Osteoblast (primary cell): ENCODE results near the gene PCYOX1L. TPM values are rescaled to one million over a fixed set of nuclear protein-coding genes. Genes with fewer than 3 reads are reported as not detected.

Source experiments
- DNase-seq: peaks from one replicate; pipeline ENCODE4 v3.0.0; 2011; ENCODE audit warnings: low spot score, mixed read lengths; ENCODE audit not compliant: insufficient read length; ENCODE audit errors: missing footprints
- H2AFZ ChIP-seq: 2 replicates; pipeline ENCODE4 v1.6.0; 2011; ENCODE audit warnings: mild to moderate bottlenecking, low read length
- H3K27ac ChIP-seq: 2 replicates; pipeline ENCODE4 v1.5.1; 2011; ENCODE audit warnings: mild to moderate bottlenecking, low read depth, low read length, moderate library complexity
- H3K27me3 ChIP-seq: 2 replicates; pipeline ENCODE4 v1.6.0; 2012; ENCODE audit warnings: mild to moderate bottlenecking, control low read depth, inconsistent platforms, low read length, moderate library complexity; ENCODE audit not compliant: insufficient read depth
- H3K36me3 ChIP-seq: 2 replicates; pipeline ENCODE4 v1.5.1; 2011; ENCODE audit warnings: mild to moderate bottlenecking, low read length, control low read depth, moderate library complexity; ENCODE audit not compliant: insufficient read depth
- H3K4me1 ChIP-seq: 2 replicates; pipeline ENCODE4 v1.5.1; 2011; ENCODE audit warnings: mild to moderate bottlenecking, low read length, control low read depth, moderate library complexity; ENCODE audit not compliant: insufficient read depth
- H3K4me2 ChIP-seq: 2 replicates; pipeline ENCODE4 v1.6.0; 2011; ENCODE audit warnings: mild to moderate bottlenecking, low read length; ENCODE audit not compliant: insufficient read depth
- H3K4me3 ChIP-seq: fragments of 200-600 bp; sonication (generic); 3 replicates; pipeline ENCODE4 v1.5.1; 2012; ENCODE audit warnings: mild to moderate bottlenecking, low read length, inconsistent platforms; ENCODE audit not compliant: insufficient read depth
- H3K79me2 ChIP-seq: 2 replicates; pipeline ENCODE4 v1.6.0; 2012; ENCODE audit warnings: mild to moderate bottlenecking, low read length, control low read depth, inconsistent platforms; ENCODE audit not compliant: insufficient read depth
- H3K9me3 ChIP-seq: 2 replicates; pipeline ENCODE4 v1.5.1; 2011; ENCODE audit warnings: low read depth, low read length, control low read depth
- H4K20me1 ChIP-seq: 2 replicates; pipeline ENCODE4 v1.6.0; 2012; ENCODE audit warnings: mild to moderate bottlenecking, low read length, control low read depth; ENCODE audit not compliant: insufficient read depth
- CTCF ChIP-seq: IDR thresholded peaks from 2 replicates; pipeline ENCODE4 v1.5.1; 2011; ENCODE audit warnings: mild to moderate bottlenecking, low read depth, low read length, moderate library complexity; ENCODE audit errors: extremely low read depth
- total RNA-seq: library from RNA; depleted of rRNA; stranded (reverse); fragments of >200 nt; gene quantifications from 2 replicates; pipeline ENCODE4 v1.2.3, GENCODE V29; 2012

Gene PCYOX1L
- total RNA-seq, 1 donor = 4.3 TPM

DNA sequence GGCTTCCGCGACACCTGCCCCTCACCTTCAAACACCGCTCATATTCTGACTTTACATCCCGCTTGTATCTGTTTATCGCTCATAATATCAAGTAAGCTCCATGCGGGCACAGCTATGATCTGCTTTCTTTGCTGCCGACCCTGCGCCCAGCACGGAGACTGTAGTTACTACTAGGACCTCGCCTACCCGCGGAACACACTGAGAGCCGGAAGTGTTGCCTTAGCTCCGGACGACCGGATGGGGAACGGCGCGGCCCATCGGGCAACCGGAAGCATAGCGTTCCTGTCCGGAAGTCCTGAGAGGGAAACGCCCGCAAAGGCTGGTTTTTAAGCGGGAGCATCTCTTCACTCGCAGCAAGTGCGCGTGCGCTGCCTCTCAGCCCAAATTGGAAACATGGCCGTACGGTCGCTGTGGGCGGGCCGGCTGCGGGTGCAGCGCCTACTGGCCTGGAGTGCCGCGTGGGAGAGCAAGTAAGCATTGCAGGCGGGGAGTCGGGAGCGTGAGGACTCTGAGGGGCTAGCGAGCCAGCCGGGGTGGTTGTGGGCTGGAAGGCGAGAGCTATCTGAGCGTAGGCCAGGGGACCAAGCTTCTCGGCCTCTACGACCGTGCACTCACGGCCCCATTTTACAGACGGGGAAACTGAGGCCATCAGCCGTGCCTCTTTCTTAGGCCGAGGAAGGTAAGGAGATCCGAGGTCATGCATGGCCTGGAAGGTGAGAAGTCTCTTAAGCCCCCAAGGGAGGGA is 12.5 kb upstream of the PCYOX1L start, which contains the start of gene GRPEL2:
Gene GRPEL2 (plus strand): TSS at position 353 of the 745 bp plus-strand sequence. CDS start 41 bp downstream, at position 394.
- H3K27me3 ChIP-seq = no peaks in the 10 kb centered on the region
- peak within 1 kb of the TSS; percentile 92 for H3K4me2 ChIP-seq
- no peaks in the 10 kb centered on the region for H4K20me1 ChIP-seq
- no peaks in the 10 kb centered on the region for H3K9me3 ChIP-seq
- H3K27ac ChIP-seq = peak within 1 kb of the TSS; percentile 84
- H2AFZ ChIP-seq = peak within 1 kb of the TSS; percentile 90
- H3K79me2 ChIP-seq = peaks cover 39% of the 10 kb centered on the region
- peak; percentile 95 for DNase-seq
- H3K4me3 ChIP-seq = peak within 1 kb of the TSS; percentile 83
- peaks cover 28% of the 10 kb centered on the region for H3K36me3 ChIP-seq
- H3K4me1 ChIP-seq = peaks cover 13% of the 10 kb centered on the region
- TF ChIP-seq CTCF = no peak

DNA sequence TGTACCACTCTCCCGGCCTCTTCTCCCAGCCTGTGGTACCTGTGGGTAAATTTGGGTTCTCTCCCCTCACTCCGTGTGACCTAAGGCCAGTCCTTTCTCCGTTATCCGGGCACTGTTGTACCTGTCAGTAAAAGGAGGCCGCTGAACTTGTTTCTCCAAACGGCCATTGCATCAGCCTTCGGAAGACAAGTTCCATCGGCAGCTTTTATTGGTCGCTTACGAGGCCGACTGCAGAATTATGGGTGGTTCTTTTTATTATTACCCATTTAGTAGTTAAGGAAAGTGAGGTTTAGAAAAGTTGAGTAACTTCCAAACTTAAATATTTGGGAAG is 12.0 kb upstream of the PCYOX1L start:
- Histone ChIP-seq H3K4me2 (peak overlapping the region; percentile 92), H2AFZ (peak overlapping the region; percentile 89), H3K4me1 (peaks cover 13% of the 10 kb centered on the region), H4K20me1 (no peaks in the 10 kb centered on the region), H3K79me2 (peaks cover 43% of the 10 kb centered on the region), H3K4me3 (peak overlapping the region; percentile 83), H3K27me3 (no peaks in the 10 kb centered on the region), H3K9me3 (no peaks in the 10 kb centered on the region), H3K27ac (peak overlapping the region; percentile 84), H3K36me3 (peaks cover 33% of the 10 kb centered on the region)
- TF ChIP-seq CTCF = no peak
- DNase-seq = no peak

DNA sequence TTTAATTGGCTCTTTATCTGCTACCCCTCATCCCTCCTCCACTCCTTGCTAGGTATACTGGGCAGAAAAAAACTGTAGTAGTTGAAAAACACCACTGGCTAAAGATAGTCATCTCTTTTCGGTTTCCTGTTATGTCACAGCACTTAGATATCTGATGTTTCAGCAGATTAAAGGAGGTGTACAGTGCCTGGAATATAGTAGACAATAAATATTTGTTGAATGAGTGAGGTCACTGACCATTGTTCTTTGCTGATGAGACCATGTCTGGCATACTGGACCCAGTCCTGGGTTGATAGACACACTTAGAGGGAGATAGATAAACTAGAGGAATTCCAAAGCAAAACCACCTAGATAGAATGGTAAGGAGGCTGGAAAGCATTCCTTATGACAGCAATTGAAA is 9.3 kb upstream of the PCYOX1L start:
- no peak for DNase-seq
- no peak overlapping the region for H3K4me3 ChIP-seq
- no peaks in the 10 kb centered on the region for H3K9me3 ChIP-seq
- no peak overlapping the region for H3K4me2 ChIP-seq
- H3K36me3 ChIP-seq = peaks cover 56% of the 10 kb centered on the region
- H3K27ac ChIP-seq = no peak overlapping the region
- no peaks in the 10 kb centered on the region for H3K27me3 ChIP-seq
- peaks cover 13% of the 10 kb centered on the region for H3K4me1 ChIP-seq
- TF ChIP-seq CTCF = no peak
- H2AFZ ChIP-seq = no peak overlapping the region
- no peaks in the 10 kb centered on the region for H4K20me1 ChIP-seq
- H3K79me2 ChIP-seq = peaks cover 47% of the 10 kb centered on the region

DNA sequence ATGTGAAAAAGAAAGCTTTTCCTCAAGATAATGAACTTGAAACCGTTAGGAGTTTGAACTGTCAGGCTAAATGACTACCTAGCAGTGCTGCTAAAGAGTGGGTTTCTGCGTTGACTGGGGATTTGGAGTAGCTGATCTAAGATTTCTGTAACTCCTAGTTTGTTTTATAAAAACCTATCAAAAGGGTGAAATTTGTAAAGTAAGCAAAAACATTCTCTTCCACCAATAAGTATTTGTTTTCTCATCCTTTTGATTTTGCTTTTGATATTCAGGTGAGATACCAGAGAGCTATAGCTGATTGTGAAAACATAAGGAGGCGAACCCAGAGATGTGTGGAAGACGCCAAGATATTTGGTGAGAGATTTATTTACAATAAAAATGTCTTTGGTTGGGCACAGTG is 8.5 kb upstream of the PCYOX1L start:
- no peak for TF ChIP-seq CTCF
- Histone ChIP-seq H2AFZ (no peak overlapping the region), H3K4me2 (no peak overlapping the region), H4K20me1 (no peaks in the 10 kb centered on the region), H3K27ac (no peak overlapping the region), H3K4me1 (peaks cover 9% of the 10 kb centered on the region), H3K4me3 (no peak overlapping the region), H3K27me3 (no peaks in the 10 kb centered on the region), H3K9me3 (no peaks in the 10 kb centered on the region), H3K36me3 (peaks cover 57% of the 10 kb centered on the region), H3K79me2 (peaks cover 47% of the 10 kb centered on the region)
- DNase-seq = no peak
